GM12878 (cell line): ENCODE measurements around the gene TEC. TPM values are rescaled to one million over a fixed set of nuclear protein-coding genes. Genes with fewer than 3 reads are reported as not detected.

Experiments
- ATAC-seq: fragments of 200-7000 bp; cut with Tn5 transposase; 3 replicates; pipeline ENCODE4 v1.9.1; 2020; ENCODE audit warnings: mild to moderate bottlenecking, moderate library complexity
- BruUV-seq: library from RNA; stranded (reverse); fragments of 400-500 nt; replicated peaks from 2 replicates; lab custom pipeline; 2021; lab: Mats Ljungman, UMichigan
- CTCF ChIA-PET: fragments of 300-600 bp; sonication (Branson Sonifier 250); formaldehyde crosslinking; extraction: SDS; loops from one replicate; lab custom pipeline; 2021; ENCODE audit warnings: inconsistent platforms; lab: Yijun Ruan, JAX
- POLR2A ChIA-PET: fragments of 350-600 bp; formaldehyde crosslinking; extraction: SDS; loops from one replicate; lab custom pipeline; 2021; ENCODE audit warnings: inconsistent platforms; lab: Charles Lee
- RAD21 ChIA-PET: fragments of 300-600 bp; sonication (Branson Sonifier 250); formaldehyde crosslinking; loops from one replicate; lab custom pipeline; 2023; ENCODE audit warnings: antibody characterized with exemption; ENCODE audit not compliant: unreplicated experiment; lab: Charles Lee
- SMC1A ChIA-PET: fragments of 300-600 bp; sonication (Branson Sonifier 250); formaldehyde crosslinking; loops from one replicate; lab custom pipeline; 2023; ENCODE audit not compliant: unreplicated experiment, uncharacterized antibody; lab: Charles Lee
- DNase-seq: peaks from one replicate; pipeline ENCODE4 v3.0.0-alpha.2; 2011; ENCODE audit warnings: low read depth, low spot score
- FAIRE-seq: peaks from 3 replicates; lab custom pipeline; 2011; peaks lifted over from hg19 to GRCh38; lab: Jason Lieb, UNC
- H2AFZ ChIP-seq: 2 replicates; pipeline ENCODE4 v1.6.0; 2011; ENCODE audit warnings: low read depth, low read length, control low read depth; ENCODE audit not compliant: control insufficient read depth
- H3K27ac ChIP-seq: 2 replicates; pipeline ENCODE4 v1.5.1; 2011; ENCODE audit warnings: control low read depth; ENCODE audit not compliant: control insufficient read depth, insufficient read depth
- H3K27me3 ChIP-seq, 2 experiments: replicated peaks in 1 of 2; 2 replicates each; pipeline versions ENCODE4 v1.6.0 to v1.6.1; 2011; ENCODE audit warnings: low read length in 1 of 2; ENCODE audit not compliant: control insufficient read depth in 2 of 2, insufficient read depth in 2 of 2
- H3K36me3 ChIP-seq, 2 experiments: 2 replicates each; pipeline ENCODE4 v1.5.1; 2011; ENCODE audit warnings: low read length in 1 of 2; ENCODE audit not compliant: control insufficient read depth in 2 of 2, insufficient read depth in 2 of 2
- H3K4me1 ChIP-seq: 2 replicates; pipeline ENCODE4 v1.6.1; 2011; ENCODE audit warnings: mild to moderate bottlenecking, low read length, moderate library complexity, mixed read lengths; ENCODE audit not compliant: control insufficient read depth, insufficient read depth
- H3K4me2 ChIP-seq: 2 replicates; pipeline ENCODE4 v1.6.0; 2011; ENCODE audit warnings: control low read depth; ENCODE audit not compliant: control insufficient read depth, insufficient read depth
- H3K4me3 ChIP-seq: fragments of 200-600 bp; sonication (generic); 2 replicates; pipeline ENCODE4 v1.5.1; 2016
- H3K79me2 ChIP-seq: 2 replicates; pipeline ENCODE4 v1.6.0; 2011; ENCODE audit warnings: low read length; ENCODE audit not compliant: control insufficient read depth, insufficient read depth
- H3K9ac ChIP-seq: 2 replicates; pipeline ENCODE4 v1.8.0; 2011; ENCODE audit warnings: low read length, control low read depth, mixed read lengths; ENCODE audit not compliant: control insufficient read depth, insufficient read depth
- H3K9me3 ChIP-seq: replicated peaks from 3 replicates; pipeline ENCODE4 v1.5.1; 2011; ENCODE audit warnings: mild to moderate bottlenecking, low read length; ENCODE audit not compliant: control insufficient read depth, insufficient read depth
- H4K20me1 ChIP-seq: 2 replicates; pipeline ENCODE4 v1.6.0; 2011; ENCODE audit not compliant: control insufficient read depth, insufficient read depth
- CREM ChIP-seq: IDR thresholded peaks from 2 replicates; pipeline ENCODE4 v1.6.1; 2014; ENCODE audit warnings: antibody characterized with exemption, low read depth
- EED ChIP-seq: sonication (generic); IDR thresholded peaks from 2 replicates; pipeline ENCODE4 v1.6.1; 2016; ENCODE audit warnings: antibody characterized with exemption, low read depth
- HDAC2 ChIP-seq: fragments of 200-600 bp; sonication (generic); IDR thresholded peaks from 2 replicates; pipeline ENCODE4 v1.6.1; 2017
- IRF4 ChIP-seq: IDR thresholded peaks from 2 replicates; pipeline ENCODE4 v1.6.1; 2011; ENCODE audit warnings: low read depth, low read length
- NR2C1 ChIP-seq: fragments of 450-650 bp; IDR thresholded peaks from 2 replicates; pipeline ENCODE4 v1.6.1; 2017; ENCODE audit warnings: antibody characterized with exemption, mild to moderate bottlenecking, moderate library complexity
- NR2F1 ChIP-seq: fragments of 450-650 bp; conservative IDR thresholded peaks from 2 replicates; pipeline ENCODE4 v1.6.1; 2017; ENCODE audit warnings: mild to moderate bottlenecking
- PAX5 ChIP-seq: IDR thresholded peaks from 2 replicates; pipeline ENCODE4 v1.6.1; 2011; ENCODE audit warnings: low read depth, low read length, borderline replicate concordance
- RB1 ChIP-seq: fragments of 450-650 bp; formaldehyde crosslinking; IDR thresholded peaks from 2 replicates; pipeline ENCODE4 v1.6.1; 2017; ENCODE audit warnings: mild to moderate bottlenecking, borderline replicate concordance
- RELB ChIP-seq: fragments of 450-650 bp; IDR thresholded peaks from 2 replicates; pipeline ENCODE4 v1.6.1; 2017; ENCODE audit warnings: low read depth, mild to moderate bottlenecking, moderate library complexity
- SKIL ChIP-seq: fragments of 450-650 bp; IDR thresholded peaks from 2 replicates; pipeline ENCODE4 v1.6.1; 2017; ENCODE audit warnings: mild to moderate bottlenecking, low read depth, inconsistent platforms; ENCODE audit not compliant: poor library complexity, severe bottlenecking
- SMAD5 ChIP-seq: IDR thresholded peaks from 2 replicates; pipeline ENCODE4 v1.6.1; 2016; ENCODE audit warnings: antibody characterized with exemption, low read depth
- SMARCA5 ChIP-seq: fragments of 450-650 bp; IDR thresholded peaks from 2 replicates; pipeline ENCODE4 v1.6.1; 2017; ENCODE audit warnings: mild to moderate bottlenecking
- SMC3 ChIP-seq: IDR thresholded peaks from 2 replicates; pipeline ENCODE4 v1.6.1; 2011; ENCODE audit warnings: low read length, improper control_type of control experiment, borderline replicate concordance
- TCF7 ChIP-seq: IDR thresholded peaks from 2 replicates; pipeline ENCODE4 v1.6.1; 2014; ENCODE audit warnings: antibody characterized with exemption, borderline replicate concordance
- YY1 ChIP-seq: IDR thresholded peaks from 2 replicates; pipeline ENCODE4 v1.6.1; 2011; ENCODE audit warnings: low read depth, mild to moderate bottlenecking, low read length
- ZBTB40 ChIP-seq: fragments of 450-650 bp; IDR thresholded peaks from 2 replicates; pipeline ENCODE4 v1.6.1; 2016; ENCODE audit warnings: mild to moderate bottlenecking, moderate library complexity, borderline replicate concordance
- WGBS: methylation state at CpG from one replicate; pipeline ENCODE4 v1.1.6; 2016; ENCODE audit warnings: low lambda C conversion rate; ENCODE audit not compliant: insufficient replicate concordance, insufficient coverage; ENCODE audit errors: missing lambda C conversion rate; 5-methylcytosine and 5-hydroxymethylcytosine counted together
- in situ Hi-C: fragments of 300-500 bp; cut with MboI; formaldehyde crosslinking; loops from 9 replicates; pipeline ENCODE4 v1.14.3; 2018; ENCODE audit warnings: mixed read lengths
- intact Hi-C: fragments of 100-400 bp; cut with micrococcal nuclease; formaldehyde crosslinking; loops from one replicate; pipeline ENCODE4 v1.14.2; 2022; ENCODE audit not compliant: unreplicated experiment
- polyA plus RNA-seq, 11 experiments: library from polyadenylated mRNA; depleted of rRNA in 4 of 11; unstranded in 6 of 11; stranded (reverse) in 5 of 11; fragments of >200 nt; fragmentation: Nextera tagmentation in 4 of 11; fragmentation: Illumina TruSeq in 1 of 11; extraction: Ambion mirVana in 4 of 11; extraction: Trizol in 1 of 11; gene quantifications; 1 replicate in 1 of 11; 2 replicates in 10 of 11; pipeline versions ENCODE4 v1.2.1 to v1.2.3, GENCODE V29; 2011 to 2016; ENCODE audit warnings: inconsistent platforms in 2 of 11, missing spikeins in 2 of 11, low read depth in 1 of 11
- total RNA-seq, 4 experiments: library from RNA; depleted of rRNA in 3 of 4; stranded (reverse); fragments of >200 nt in 3 of 4; fragmentation: Illumina TruSeq in 1 of 4; extraction: Trizol in 1 of 4; gene quantifications; 2 replicates each; pipeline versions ENCODE4 v1.2.1 to v1.2.3, GENCODE V29; 2013 to 2021

TEC gene
- total and polyA plus RNA-seq, 10 of the 15 experiments (the other 5 are each of a cell fraction or from before 2014, with no cell fraction given), result 7.4 to 27.2 (median 17.1) TPM

GRCh38 chr4:48269861-48270522 lies 354 bp upstream of the TEC start:
- peaks cover 51% of the 10 kb centered on the region for H3K79me2 ChIP-seq
- RAD21 ChIA-PET, result interaction anchor here (0.7 to 2.9 kb wide), 8 partner anchors 25 to 142 kb away, joined by 3 to 21 read pairs (median 6); no protein-coding TSS in a partner anchor
- no peaks in the 10 kb centered on the region for H4K20me1 ChIP-seq
- SMC1A ChIA-PET, result interaction anchor here (0.8 to 2.5 kb wide), 17 partner anchors 11 to 142 kb away, joined by 3 to 17 read pairs (median 6); no protein-coding TSS in a partner anchor
- peak; percentile 74 for DNase-seq
- H3K4me2 ChIP-seq, result peak overlapping the region; percentile 95
- POLR2A ChIA-PET, result interaction anchor here (0.6 to 1.8 kb wide), 9 partner anchors 10 to 223 kb away, joined by 3 to 9 read pairs (median 5); no protein-coding TSS in a partner anchor
- 1% methylated on average over 35 of the region's 41 CpGs for WGBS
- CTCF ChIA-PET, result interaction anchor here (0.6 to 2.0 kb wide), 10 partner anchors 20 to 143 kb away, joined by 3 to 10 read pairs (median 5); no protein-coding TSS in a partner anchor
- intact Hi-C loops, result loop anchor here (2.0 to 5.0 kb wide), 6 partner anchors 23 to 783 kb away; partner anchors contain the start of genes ATP10D and NFXL1
- no peaks in the 10 kb centered on the region for H3K27me3 ChIP-seq
- ATAC-seq, result peak; percentile 89
- no peaks in the 10 kb centered on the region; a peak in 1 of 4 replicates for H3K36me3 ChIP-seq
- peaks cover 18% of the 10 kb centered on the region for H3K4me1 ChIP-seq
- BruUV-seq, result TSS peak; percentile 88
- in situ Hi-C loops, result no loop called here
- peak overlapping the region; percentile 88 for H3K27ac ChIP-seq
- peak overlapping the region; percentile 79 for H3K9ac ChIP-seq
- H3K9me3 ChIP-seq, result peaks cover 1% of the 10 kb centered on the region; the same call in 1 of the 3 replicates
- FAIRE-seq, result peak; percentile 81
- peak overlapping the region; percentile 65 for H3K4me3 ChIP-seq
- H2AFZ ChIP-seq, result peak overlapping the region; percentile 88
- TF ChIP-seq ZBTB40 (peak; percentile 29; the same call in 1 of the 2 replicates), PAX5 (0 out of 2 replicates have a peak, but pooled peaks have one; percentile 5), SKIL (peak; percentile 23), RELB (peak; percentile 79), RB1 (peak; percentile 34; the same call in 1 of the 2 replicates), EED (peak; percentile 67; the same call in 1 of the 2 replicates), HDAC2 (no peak), TCF7 (no peak), CREM (peak; percentile 54; the same call in 1 of the 2 replicates), SMAD5 (peak; percentile 74; the same call in 1 of the 2 replicates), NR2F1 (peak; percentile 20), YY1 (0 out of 2 replicates have a peak, but pooled peaks have one; percentile 33), SMARCA5 (peak; percentile 78), IRF4 (no peak), NR2C1 (no peak), SMC3 (peak; percentile 34; the same call in 1 of the 2 replicates)
